PC-3 (cell line): Measurements from ENCODE around the gene CACNA1H. TPM values are rescaled to one million over a fixed set of nuclear protein-coding genes. Genes with fewer than 3 reads are reported as not detected.

Experiments
- ATAC-seq: fragments of 200-7000 bp; cut with Tn5 transposase; 2 replicates; pipeline ENCODE4 v1.9.1; 2020; ENCODE audit warnings: mild to moderate bottlenecking, moderate library complexity
- BruUV-seq: library from RNA; stranded (reverse); fragments of 400-500 nt; replicated peaks from 2 replicates; lab custom pipeline; 2021; lab: Mats Ljungman, UMichigan
- CTCF ChIA-PET: fragments of 300-600 bp; sonication (Branson Sonifier 250); formaldehyde crosslinking; loops from one replicate; lab custom pipeline; 2022; ENCODE audit warnings: antibody characterized with exemption; lab: Charles Lee
- POLR2A ChIA-PET: fragments of 300-600 bp; sonication (Branson Sonifier 250); formaldehyde crosslinking; loops from one replicate; lab custom pipeline; 2022; ENCODE audit warnings: antibody characterized with exemption; ENCODE audit not compliant: unreplicated experiment; lab: Charles Lee
- DNase-seq: peaks from one replicate; pipeline ENCODE4 v3.0.0-alpha.2; 2015
- H2AFZ ChIP-seq: fragments of 300-600 bp; sonication (generic); 2 replicates; pipeline ENCODE4 v1.6.0; 2016; ENCODE audit warnings: antibody characterized with exemption, low read length
- H3F3A ChIP-seq: fragments of 300-600 bp; sonication (generic); one replicate; pipeline ENCODE4 v1.6.0; 2017; ENCODE audit warnings: antibody characterized with exemption, low read length, control low read depth, mild to moderate bottlenecking; ENCODE audit not compliant: unreplicated experiment
- H3K27ac ChIP-seq: fragments of 300-600 bp; sonication (generic); 2 replicates; pipeline ENCODE4 v1.5.1; 2016; ENCODE audit warnings: mild to moderate bottlenecking, low read length
- H3K27me3 ChIP-seq: fragments of 300-600 bp; sonication (generic); 2 replicates; pipeline ENCODE4 v1.6.1; 2016; ENCODE audit warnings: low read length, mixed read lengths
- H3K36me3 ChIP-seq: fragments of 300-600 bp; sonication (generic); 2 replicates; pipeline ENCODE4 v1.6.1; 2016; ENCODE audit warnings: low read depth, mixed run types, low read length, mixed read lengths
- H3K4me1 ChIP-seq: fragments of 300-600 bp; sonication (generic); 2 replicates; pipeline ENCODE4 v1.5.1; 2016; ENCODE audit warnings: low read length; ENCODE audit not compliant: insufficient read depth
- H3K4me2 ChIP-seq: fragments of 300-600 bp; sonication (generic); 2 replicates; pipeline ENCODE4 v1.6.0; 2016; ENCODE audit warnings: low read length
- H3K4me3 ChIP-seq: fragments of 300-600 bp; sonication (generic); 2 replicates; pipeline ENCODE4 v1.5.1; 2016; ENCODE audit warnings: mild to moderate bottlenecking, low read length, mixed read lengths
- H3K79me2 ChIP-seq: fragments of 300-600 bp; sonication (generic); 2 replicates; pipeline ENCODE4 v1.6.1; 2017; ENCODE audit warnings: low read length, mixed read lengths
- H3K9ac ChIP-seq: fragments of 300-600 bp; sonication (generic); 2 replicates; pipeline ENCODE4 v1.6.0; 2016; ENCODE audit warnings: mild to moderate bottlenecking, low read length
- H3K9me2 ChIP-seq: fragments of 300-600 bp; sonication (generic); replicated peaks from 2 replicates; pipeline ENCODE4 v1.6.1; 2016; ENCODE audit warnings: mixed run types, low read length, mixed read lengths
- H3K9me3 ChIP-seq: fragments of 300-600 bp; sonication (generic); 2 replicates; pipeline ENCODE4 v1.6.1; 2016; ENCODE audit warnings: low read length, mixed read lengths
- H4K20me1 ChIP-seq: fragments of 300-600 bp; sonication (generic); 2 replicates; pipeline ENCODE4 v1.6.1; 2016; ENCODE audit warnings: low read length, mixed read lengths
- CTCF ChIP-seq: fragments of 300-600 bp; sonication (generic); conservative IDR thresholded peaks from 2 replicates; pipeline ENCODE4 v1.5.1; 2017; ENCODE audit warnings: antibody characterized with exemption, low read depth, mild to moderate bottlenecking, low read length
- EZH2 ChIP-seq: fragments of 300-600 bp; sonication (generic); IDR thresholded peaks from one replicate; pipeline ENCODE4 v1.6.1; 2017; ENCODE audit warnings: antibody characterized with exemption, mild to moderate bottlenecking, low read length; ENCODE audit not compliant: unreplicated experiment
- EZH2phosphoT487 ChIP-seq: fragments of 300-600 bp; sonication (generic); IDR thresholded peaks from 2 replicates; pipeline ENCODE4 v1.6.1; 2018; ENCODE audit warnings: mild to moderate bottlenecking, antibody characterized with exemption, low read length, borderline replicate concordance
- intact Hi-C: fragments of 100-400 bp; cut with micrococcal nuclease; formaldehyde crosslinking; loops from 2 replicates; pipeline ENCODE4 v1.9.0; 2023
- total RNA-seq: library from RNA; depleted of rRNA; stranded (reverse); fragments of >200 nt; gene quantifications from 2 replicates; pipeline ENCODE4 v1.2.3, GENCODE V29; 2014

Gene CACNA1H
- total RNA-seq, 1 experiment from 2014 or later = 4.1 TPM

- Histone ChIP-seq H3K27me3 (no peaks in the 10 kb centered on the region), H3K79me2 (no peaks in the 10 kb centered on the region), H3K9me3 (no peaks in the 10 kb centered on the region), H3F3A (no peaks in the 10 kb centered on the region), H3K36me3 (no peaks in the 10 kb centered on the region), H3K4me1 (no peaks in the 10 kb centered on the region), H2AFZ (no peak overlapping the region), H3K4me2 (no peak overlapping the region), H3K27ac (no peak overlapping the region), H3K9ac (no peak overlapping the region), H3K4me3 (no peak overlapping the region), H3K9me2 (no peaks in the 10 kb centered on the region), H4K20me1 (no peaks in the 10 kb centered on the region)
- BruUV-seq = no TSS peak
- intact Hi-C loops = no loop called here
- POLR2A ChIA-PET = no interaction called here
- ATAC-seq (no peak), DNase-seq (no peak)
- CTCF ChIA-PET = interaction anchor here (1.0 kb wide), 1 partner anchor 43 kb away, joined by 3 read pairs; no protein-coding TSS in a partner anchor
- TF ChIP-seq EZH2phosphoT487 (no peak), EZH2 (no peak), CTCF (no peak)
Observed at GRCh38 chr16:1193143-1193824, 40.4 kb downstream of the CACNA1H start.

- Histone ChIP-seq H3K9ac (no peak overlapping the region), H3K4me3 (no peak overlapping the region), H3K36me3 (no peaks in the 10 kb centered on the region), H3F3A (no peaks in the 10 kb centered on the region), H2AFZ (no peak overlapping the region), H3K4me1 (no peaks in the 10 kb centered on the region), H3K9me2 (no peaks in the 10 kb centered on the region), H3K27ac (no peak overlapping the region), H4K20me1 (no peaks in the 10 kb centered on the region), H3K9me3 (no peaks in the 10 kb centered on the region), H3K27me3 (no peaks in the 10 kb centered on the region), H3K4me2 (no peak overlapping the region), H3K79me2 (no peaks in the 10 kb centered on the region)
- ATAC-seq (no peak), DNase-seq (no peak)
- intact Hi-C loops = no loop called here
- CTCF ChIA-PET = interaction anchor here (1.0 kb wide), 1 partner anchor 44 kb away, joined by 3 read pairs; no protein-coding TSS in a partner anchor
- no TSS peak for BruUV-seq
- POLR2A ChIA-PET = interaction anchor here (0.7 kb wide), 1 partner anchor 12 kb away, joined by 4 read pairs; no protein-coding TSS in a partner anchor
- TF ChIP-seq EZH2 = no peak
- TF ChIP-seq CTCF = no peak
- no peak for TF ChIP-seq EZH2phosphoT487
Observed at GRCh38 chr16:1193825-1194581, 41.1 kb downstream of the CACNA1H start.
